HG03442 (cell line): Measurements from ENCODE around the gene AK3.
"Not testable (repeated sequence)": the region's sequence is repeated elsewhere in the genome, so short reads cannot be mapped to it uniquely, and the experiment has no call there.

ENCODE experiments used
- ATAC-seq: cut with Tn5 transposase; IDR thresholded peaks from one replicate; pipeline ENCODE4 v1.9.1; 2021; ENCODE audit warnings: mild to moderate bottlenecking, moderate library complexity; ENCODE audit not compliant: unreplicated experiment

Gene AK3

DNA sequence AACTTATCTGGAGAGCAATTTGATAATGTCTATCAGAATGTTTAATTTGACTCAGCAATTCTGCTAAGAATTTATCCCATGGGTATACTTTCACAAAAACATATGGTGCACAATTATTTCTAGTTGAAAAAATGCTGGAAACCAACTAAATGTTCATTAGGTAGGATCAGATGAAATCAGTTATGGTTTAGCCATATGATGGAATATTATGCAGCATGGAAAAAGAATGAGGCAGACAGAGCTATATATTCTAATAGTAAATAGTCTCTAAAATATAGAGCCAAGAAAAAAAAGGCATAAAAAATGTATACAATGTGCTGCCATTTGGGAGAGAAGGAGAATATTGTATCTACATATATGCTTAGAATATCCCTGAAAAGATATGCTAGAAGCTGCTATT, 71.1 kb downstream of the AK3 start:
- ATAC-seq, result no peak

DNA sequence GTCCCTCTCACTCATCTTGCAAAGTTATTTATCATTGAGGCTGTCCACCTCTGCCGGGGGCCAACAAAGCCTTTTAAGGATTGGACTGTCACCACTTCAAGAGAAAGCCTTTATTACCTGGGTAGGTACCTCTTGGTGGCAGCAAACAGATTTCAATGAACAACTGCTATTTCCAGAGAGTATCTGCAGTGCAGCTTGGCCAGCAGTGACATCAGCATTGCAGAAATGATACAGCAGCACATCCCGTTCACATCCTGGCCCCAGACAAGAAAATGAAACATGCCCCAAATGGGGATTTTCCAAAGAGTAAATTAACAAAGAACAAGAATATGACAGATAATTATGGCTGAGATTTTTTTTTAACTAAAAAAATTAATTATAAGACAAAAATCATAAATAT, 72.4 kb downstream of the AK3 start:
- no peak for ATAC-seq

DNA sequence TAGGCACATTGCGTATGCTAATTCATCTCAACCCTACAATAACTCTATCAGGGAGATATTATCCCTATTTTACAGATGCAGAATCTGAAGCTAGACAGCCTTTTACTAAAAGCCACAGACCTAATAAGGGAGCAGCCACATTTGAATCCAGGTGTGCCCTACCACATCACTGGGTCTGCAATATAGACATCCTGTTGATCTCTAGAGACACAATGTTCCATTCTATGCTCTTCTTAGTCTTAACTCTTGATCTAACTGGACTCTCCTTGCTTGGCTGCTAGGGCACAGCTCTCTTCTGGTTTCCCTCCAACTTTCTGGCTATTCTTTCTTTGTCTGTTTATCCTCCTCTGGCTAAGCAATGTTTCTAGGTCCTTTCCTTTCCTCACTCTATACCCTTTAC, 73.3 kb downstream of the AK3 start:
- ATAC-seq, result no peak

GRCh38 chr9:4666042-4666699, 74.8 kb downstream of the AK3 start, which contains the start of gene SPATA6L:
SPATA6L (minus strand) TSS chr9:4666480; CDS start chr9:4666250, 230 bp downstream.
- no peak for ATAC-seq

DNA sequence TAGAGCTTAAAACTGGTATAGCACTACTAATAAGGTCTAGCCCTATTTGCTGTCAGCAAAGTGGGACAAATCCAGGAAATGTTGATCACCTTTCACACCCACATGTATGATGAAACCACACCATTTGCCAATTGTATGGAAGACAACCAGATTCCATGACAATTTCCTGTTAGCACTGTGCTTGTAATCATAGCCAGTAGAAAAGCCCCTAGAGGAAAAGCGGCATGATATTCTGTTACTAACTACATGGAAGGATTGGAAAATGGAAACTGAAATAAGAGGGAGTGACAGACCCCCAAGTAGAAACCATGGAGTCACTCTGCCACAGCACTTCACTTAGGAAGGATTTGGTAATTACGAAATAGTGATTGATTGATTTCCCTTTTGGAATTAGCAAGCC, 75.6 kb downstream of the AK3 start:
- ATAC-seq, result no peak

DNA sequence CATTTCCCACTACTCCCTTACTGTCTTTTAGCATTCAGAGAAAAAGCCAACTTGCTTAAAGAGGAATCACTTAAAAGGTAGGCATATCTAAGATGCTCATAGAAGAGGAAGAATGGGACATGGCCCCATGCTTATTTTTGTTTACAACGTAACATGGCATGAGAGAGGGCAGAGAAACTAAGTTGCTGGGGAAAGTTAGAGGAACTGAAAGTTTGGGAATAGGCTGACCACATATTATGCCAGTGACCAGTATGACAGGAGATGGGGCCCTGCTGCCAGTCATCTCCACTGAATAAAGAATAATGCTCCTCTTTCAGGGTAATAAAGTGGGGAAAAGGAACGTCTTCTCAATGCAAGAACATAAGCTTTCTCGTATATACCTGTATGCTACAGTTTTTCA, 77.0 kb downstream of the AK3 start:
- no peak for ATAC-seq

DNA sequence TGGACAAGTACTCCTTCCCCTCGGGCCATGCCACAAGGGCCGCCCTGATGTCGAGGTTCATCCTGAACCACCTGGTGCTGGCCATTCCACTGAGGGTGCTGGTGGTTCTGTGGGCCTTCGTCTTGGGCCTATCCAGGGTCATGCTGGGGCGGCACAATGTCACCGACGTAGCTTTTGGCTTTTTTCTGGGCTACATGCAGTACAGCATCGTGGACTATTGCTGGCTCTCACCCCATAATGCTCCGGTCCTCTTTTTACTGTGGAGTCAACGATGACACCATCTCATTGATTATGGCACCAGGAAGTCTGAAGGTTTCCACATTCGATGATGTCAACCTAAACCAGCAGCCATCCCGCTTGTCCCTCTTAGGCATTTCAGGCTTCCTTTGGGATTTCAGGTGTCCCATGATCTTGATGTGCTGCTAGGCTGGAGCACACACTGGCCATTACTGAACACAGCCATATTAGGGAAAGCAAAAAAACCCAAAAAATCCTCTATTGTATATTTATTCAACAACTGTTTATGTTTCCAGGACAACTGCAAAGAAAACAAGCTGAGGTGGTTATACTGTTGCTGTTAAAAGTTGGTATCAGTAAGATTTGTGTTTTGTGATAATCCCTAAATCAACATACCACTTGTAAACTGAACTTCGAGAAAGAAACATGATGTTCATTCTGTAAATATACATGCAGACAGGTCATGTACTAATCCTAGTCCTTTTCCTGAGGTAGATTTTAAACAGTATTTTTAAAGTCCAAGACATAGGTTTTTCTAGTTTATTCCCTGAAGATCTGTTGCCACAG, 77.8 kb downstream of the AK3 start:
- ATAC-seq, result no peak

- ATAC-seq, result peak; percentile 80
Observed at GRCh38 chr9:4662108-4662988, 78.7 kb downstream of the AK3 start, which contains the start of gene PLPP6. PLPP6 (plus strand) TSS chr9:4662294; CDS start chr9:4662376, 82 bp downstream.

- no peak for ATAC-seq
Observed at GRCh38 chr9:4661611-4662010, 79.4 kb downstream of the AK3 start.

DNA sequence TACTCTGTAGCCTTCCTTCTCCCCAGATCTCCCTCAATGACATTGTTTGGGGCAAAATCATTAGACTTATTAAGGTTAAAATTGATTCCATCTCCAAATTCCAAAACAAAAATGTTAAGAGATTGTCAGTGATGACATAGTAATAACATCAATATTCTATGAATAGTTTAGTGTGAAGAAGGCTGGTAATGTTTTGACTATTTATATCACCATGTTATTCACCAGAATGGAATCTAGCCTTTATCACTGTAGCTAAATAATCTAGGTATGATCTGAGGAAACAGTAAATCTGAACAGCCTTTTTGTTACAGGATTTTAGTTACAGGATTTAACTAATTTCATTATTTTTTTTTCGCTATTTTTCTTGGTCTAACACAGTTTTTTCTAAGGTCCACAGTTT, 79.8 kb downstream of the AK3 start:
- ATAC-seq, result no peak

DNA sequence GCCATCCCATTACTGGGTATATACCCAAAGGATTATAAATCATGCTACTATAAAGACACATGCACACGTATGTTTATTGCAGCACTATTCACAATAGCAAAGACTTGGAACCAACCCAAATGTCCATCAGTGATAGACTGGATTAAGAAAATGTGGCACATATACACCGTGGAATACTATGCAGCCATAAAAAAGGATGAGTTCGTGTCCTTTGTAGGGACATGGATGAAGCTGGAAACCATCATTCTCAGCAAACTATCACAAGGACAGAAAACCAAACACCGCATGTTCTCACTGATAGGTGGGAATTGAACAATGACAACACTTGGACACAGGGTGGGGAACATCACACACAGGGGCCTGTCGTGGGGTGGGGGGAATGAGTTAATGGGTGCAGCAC, 80.3 kb downstream of the AK3 start:
- not testable (repeated sequence) for ATAC-seq
